Osteocyte (in vitro differentiated cells): ENCODE data around the gene SH3BP4. TPM values are rescaled to one million over a fixed set of nuclear protein-coding genes. Genes with fewer than 3 reads are reported as not detected.

Experiments
- DNase-seq: peaks from one replicate; pipeline ENCODE4 v3.0.0; 2021; ENCODE audit warnings: mixed read lengths; ENCODE audit not compliant: unreplicated experiment; ENCODE audit errors: extremely low spot score
- H3K27ac Mint-ChIP-seq: one replicate; pipeline ENCODE4 v1.8.0; 2021; ENCODE audit warnings: mild to moderate bottlenecking, mixed read lengths; ENCODE audit not compliant: unreplicated experiment
- H3K27me3 Mint-ChIP-seq: one replicate; pipeline ENCODE4 v1.8.0; 2021; ENCODE audit warnings: mixed read lengths; ENCODE audit not compliant: unreplicated experiment
- H3K36me3 Mint-ChIP-seq: one replicate; pipeline ENCODE4 v1.8.0; 2021; ENCODE audit warnings: mixed read lengths; ENCODE audit not compliant: unreplicated experiment
- H3K4me1 Mint-ChIP-seq: one replicate; pipeline ENCODE4 v1.8.0; 2021; ENCODE audit warnings: mixed read lengths; ENCODE audit not compliant: unreplicated experiment
- H3K4me3 Mint-ChIP-seq: one replicate; pipeline ENCODE4 v1.8.0; 2021; ENCODE audit warnings: mild to moderate bottlenecking, moderate library complexity, mixed read lengths; ENCODE audit not compliant: unreplicated experiment
- H3K9me3 Mint-ChIP-seq: one replicate; pipeline ENCODE4 v1.8.0; 2021; ENCODE audit warnings: mixed read lengths; ENCODE audit not compliant: unreplicated experiment
- total RNA-seq: library from RNA; stranded (reverse); gene quantifications from 2 replicates; pipeline ENCODE4 v1.2.1, GENCODE V29; 2021
- TF ChIP-seq, protein P1 (sequence below): fragments of 200-600 bp; sonication (generic); IDR thresholded peaks from 2 replicates; pipeline ENCODE4 v1.5.0; 2021; ENCODE audit warnings: antibody characterized with exemption, mild to moderate bottlenecking, moderate library complexity

Gene SH3BP4
- total RNA-seq, 1 donor from 2014 or later: 60.1 TPM

DNA sequence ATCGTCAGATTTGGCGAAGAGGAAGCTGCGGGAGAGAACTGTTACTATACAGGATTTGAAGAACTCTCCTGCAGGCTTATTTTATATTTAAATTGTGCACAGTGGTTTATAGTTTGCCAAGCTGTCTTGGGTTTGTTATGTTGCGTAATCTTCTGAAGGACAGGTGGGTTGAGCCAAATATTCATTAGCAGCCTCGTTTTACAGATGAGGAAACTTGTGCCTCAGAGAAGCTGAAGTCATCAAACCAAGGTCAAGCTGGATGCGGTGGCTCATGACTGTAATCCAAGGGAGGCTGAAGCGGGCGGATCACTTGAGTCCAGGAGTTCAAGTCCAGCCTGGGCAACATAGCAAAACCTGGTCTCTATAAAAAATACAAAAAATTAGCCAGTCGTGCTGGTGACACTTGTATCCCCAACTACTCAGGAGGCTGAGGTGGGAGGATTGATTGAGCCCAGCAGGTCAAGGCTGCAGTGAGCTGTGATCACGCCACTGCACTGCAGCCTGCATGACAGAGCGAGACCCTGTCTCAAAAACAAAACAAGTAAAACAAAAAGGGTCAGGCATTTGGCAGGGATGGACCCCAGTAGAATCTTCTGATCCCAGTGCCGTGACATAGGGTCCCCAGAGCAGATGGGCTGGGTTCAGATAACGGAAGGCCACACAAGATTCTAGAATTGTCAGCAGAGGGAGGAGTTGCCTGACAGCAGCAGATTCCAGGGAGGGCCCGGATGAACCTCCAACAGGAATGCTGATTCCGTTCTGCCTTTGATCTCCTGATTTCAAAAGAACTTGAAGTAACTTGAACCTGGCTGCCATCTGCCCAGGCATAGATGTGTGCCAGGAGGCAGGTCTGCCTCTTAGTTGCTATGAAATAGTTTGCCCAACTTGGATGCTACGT, 50.6 kb downstream of the SH3BP4 start:
- Mint-ChIP-seq H3K4me3 (no peak overlapping the region), H3K36me3 (peaks cover 27% of the 10 kb centered on the region), H3K9me3 (no peaks in the 10 kb centered on the region), H3K27me3 (no peaks in the 10 kb centered on the region), H3K4me1 (peaks cover 63% of the 10 kb centered on the region), H3K27ac (no peak overlapping the region)
- no peak for DNase-seq
- TF ChIP-seq, protein P1, sequence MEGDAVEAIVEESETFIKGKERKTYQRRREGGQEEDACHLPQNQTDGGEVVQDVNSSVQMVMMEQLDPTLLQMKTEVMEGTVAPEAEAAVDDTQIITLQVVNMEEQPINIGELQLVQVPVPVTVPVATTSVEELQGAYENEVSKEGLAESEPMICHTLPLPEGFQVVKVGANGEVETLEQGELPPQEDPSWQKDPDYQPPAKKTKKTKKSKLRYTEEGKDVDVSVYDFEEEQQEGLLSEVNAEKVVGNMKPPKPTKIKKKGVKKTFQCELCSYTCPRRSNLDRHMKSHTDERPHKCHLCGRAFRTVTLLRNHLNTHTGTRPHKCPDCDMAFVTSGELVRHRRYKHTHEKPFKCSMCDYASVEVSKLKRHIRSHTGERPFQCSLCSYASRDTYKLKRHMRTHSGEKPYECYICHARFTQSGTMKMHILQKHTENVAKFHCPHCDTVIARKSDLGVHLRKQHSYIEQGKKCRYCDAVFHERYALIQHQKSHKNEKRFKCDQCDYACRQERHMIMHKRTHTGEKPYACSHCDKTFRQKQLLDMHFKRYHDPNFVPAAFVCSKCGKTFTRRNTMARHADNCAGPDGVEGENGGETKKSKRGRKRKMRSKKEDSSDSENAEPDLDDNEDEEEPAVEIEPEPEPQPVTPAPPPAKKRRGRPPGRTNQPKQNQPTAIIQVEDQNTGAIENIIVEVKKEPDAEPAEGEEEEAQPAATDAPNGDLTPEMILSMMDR: no peak

DNA sequence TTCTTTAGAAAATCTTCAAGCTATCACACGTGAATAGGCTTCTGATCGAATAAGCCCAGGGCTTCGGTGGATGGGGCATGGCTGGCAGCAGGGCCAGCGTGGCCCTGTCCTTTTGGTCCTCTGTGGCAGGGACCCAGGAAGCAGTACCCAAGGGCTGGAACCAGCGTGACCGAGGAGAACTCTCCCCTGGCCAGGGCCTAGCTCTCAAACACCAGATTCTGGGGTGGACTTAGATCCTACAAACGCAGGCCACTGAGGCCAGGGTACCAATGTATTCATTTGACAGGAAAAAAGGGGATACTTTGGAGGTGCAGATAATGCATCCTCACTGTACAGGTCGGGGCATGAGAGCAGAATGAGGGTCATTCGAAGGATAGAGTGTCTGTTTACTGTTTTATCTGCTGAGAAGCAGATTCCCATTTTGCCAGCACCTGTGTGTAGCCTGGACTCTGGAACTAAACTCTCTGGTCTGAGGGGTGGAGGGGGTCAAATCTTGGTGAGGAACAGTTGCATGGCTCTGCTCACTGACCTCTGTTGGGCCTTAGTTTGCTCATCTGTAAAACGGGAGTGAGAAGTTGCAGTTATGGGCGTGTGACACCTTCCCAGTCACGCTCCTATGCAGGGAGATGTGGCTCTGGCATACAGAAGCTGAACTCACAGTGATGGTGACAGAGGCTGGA, 51.4 kb downstream of the SH3BP4 start:
- Mint-ChIP-seq H3K4me3 (no peak overlapping the region), H3K27me3 (no peaks in the 10 kb centered on the region), H3K36me3 (peaks cover 28% of the 10 kb centered on the region), H3K9me3 (no peaks in the 10 kb centered on the region), H3K27ac (no peak overlapping the region), H3K4me1 (peaks cover 64% of the 10 kb centered on the region)
- TF ChIP-seq, protein P1: no peak
- DNase-seq: no peak

DNA sequence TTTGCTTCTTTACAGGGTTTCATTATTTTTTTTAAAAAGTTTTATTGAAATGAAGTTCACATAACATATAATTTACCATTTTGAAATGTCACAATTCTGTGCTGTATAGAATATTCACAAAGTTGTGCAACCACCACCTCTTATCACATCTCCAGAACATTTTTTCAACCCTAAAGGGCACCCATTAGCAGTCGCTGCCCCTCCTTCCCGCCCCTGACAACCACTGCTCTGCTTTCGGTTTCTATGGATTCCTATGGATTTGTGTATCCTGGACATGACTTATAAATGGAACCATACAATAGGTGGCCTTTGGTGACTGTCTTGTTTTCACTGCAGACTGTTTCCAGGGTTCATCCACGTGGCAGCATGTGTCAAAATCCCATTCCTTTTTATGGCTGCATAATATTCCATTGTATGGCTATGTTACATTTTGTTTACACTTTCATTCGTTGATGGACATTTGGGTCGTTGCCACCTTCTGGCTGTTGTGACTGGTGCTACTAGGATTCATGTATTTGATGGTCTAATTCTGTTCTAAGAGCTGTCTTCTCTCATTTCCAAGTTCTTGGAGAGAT, 52.6 kb downstream of the SH3BP4 start:
- H3K4me1 Mint-ChIP-seq: peaks cover 63% of the 10 kb centered on the region
- no peak for DNase-seq
- H3K27ac Mint-ChIP-seq: no peak overlapping the region
- H3K4me3 Mint-ChIP-seq: no peak overlapping the region
- no peaks in the 10 kb centered on the region for H3K27me3 Mint-ChIP-seq
- H3K9me3 Mint-ChIP-seq: no peaks in the 10 kb centered on the region
- TF ChIP-seq, protein P1: no peak
- peaks cover 19% of the 10 kb centered on the region for H3K36me3 Mint-ChIP-seq

DNA sequence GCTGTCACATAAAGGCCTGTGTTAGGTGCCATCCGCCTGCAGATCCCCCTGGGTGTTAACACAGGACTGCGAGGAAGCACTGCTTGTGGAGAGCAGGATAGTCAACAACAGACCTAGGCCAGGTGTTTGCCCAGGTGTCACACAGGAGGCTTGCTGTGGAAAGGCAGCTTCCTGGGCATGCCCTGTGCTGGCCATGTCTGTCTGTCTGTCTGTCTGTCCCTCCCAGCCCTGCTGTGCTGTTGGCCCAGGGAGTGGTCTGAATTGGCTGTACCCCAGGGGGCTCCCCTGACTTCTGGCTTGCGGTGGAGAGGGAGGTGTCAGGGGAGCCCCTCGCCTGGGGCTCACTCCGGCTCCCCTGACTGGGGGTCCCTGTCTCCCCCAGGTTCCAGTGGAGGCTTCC, 53.2 kb downstream of the SH3BP4 start:
- no peak overlapping the region for H3K27ac Mint-ChIP-seq

More for the DNA sequence above, 53.2 kb downstream of the SH3BP4 start:
- Mint-ChIP-seq H3K36me3 (peaks cover 17% of the 10 kb centered on the region), H3K4me1 (peaks cover 64% of the 10 kb centered on the region), H3K4me3 (no peak overlapping the region), H3K9me3 (no peaks in the 10 kb centered on the region), H3K27me3 (no peaks in the 10 kb centered on the region)
- TF ChIP-seq, protein P1: no peak
- DNase-seq: no peak
